Kidney (tissue), 14 donors: ENCODE results near the gene TEX53. TPM values are rescaled to one million over a fixed set of nuclear protein-coding genes. Genes with fewer than 3 reads are reported as not detected.

Experiments used
- DNase-seq, 5 donors: peaks; one replicate each; pipeline ENCODE4 v3.0.0-alpha.2; 2013 to 2020
- FAIRE-seq: peaks from 2 replicates; lab custom pipeline; 2012; peaks lifted over from hg19 to GRCh38; lab: Jason Lieb, UNC
- H3K27ac ChIP-seq, 2 donors: one replicate each; pipeline ENCODE4 v1.7.0; 2013; ENCODE audit warnings: low read depth in 2 of 2, low read length in 2 of 2, inconsistent platforms in 1 of 2
- H3K27me3 ChIP-seq: one replicate; pipeline ENCODE4 v1.7.1; 2013; ENCODE audit warnings: low read length, inconsistent platforms; ENCODE audit not compliant: control insufficient read depth, insufficient read depth
- H3K36me3 ChIP-seq, 3 donors: one replicate each; pipeline versions ENCODE4 v1.7.0 to v1.7.1; 2013; ENCODE audit warnings: low read length in 3 of 3, control low read depth in 1 of 3, inconsistent platforms in 1 of 3; ENCODE audit not compliant: insufficient read depth in 3 of 3, control insufficient read depth in 2 of 3
- H3K4me1 ChIP-seq, 3 donors: one replicate each; pipeline versions ENCODE4 v1.7.0 to v1.7.1; 2013; ENCODE audit warnings: low read length in 3 of 3, inconsistent platforms in 1 of 3, low read depth in 1 of 3; ENCODE audit not compliant: control insufficient read depth in 2 of 3, insufficient read depth in 2 of 3
- H3K4me3 ChIP-seq, 3 donors: one replicate each; pipeline versions ENCODE4 v1.7.0 to v1.8.1; 2013; ENCODE audit warnings: low read length in 3 of 3, control low read depth in 1 of 3, inconsistent platforms in 1 of 3
- H3K9ac ChIP-seq, 3 donors: one replicate each; pipeline versions ENCODE4 v1.7.0 to v1.7.1; 2013; ENCODE audit warnings: low read length in 3 of 3, control low read depth in 1 of 3, inconsistent platforms in 1 of 3
- H3K9me3 ChIP-seq, 3 donors: one replicate each; pipeline versions ENCODE4 v1.7.0 to v1.7.1; 2013; ENCODE audit warnings: low read length in 3 of 3, control low read depth in 1 of 3, inconsistent platforms in 1 of 3; ENCODE audit not compliant: control insufficient read depth in 2 of 3, insufficient read depth in 1 of 3
- CTCF ChIP-seq: IDR thresholded peaks from 3 replicates; pipeline ENCODE4 v1.5.1; 2012; ENCODE audit warnings: mild to moderate bottlenecking, moderate library complexity, borderline replicate concordance; ENCODE audit not compliant: insufficient read depth; ENCODE audit errors: extremely low read depth
- intact Hi-C: fragments of 100-400 bp; cut with DNase I; formaldehyde crosslinking; loops from one replicate; pipeline ENCODE4 v1.11.1; 2022
- polyA plus RNA-seq: library from polyadenylated mRNA; stranded (reverse); fragments of 350-450 nt; fragmentation: Illumina TruSeq; extraction: RNeasy Lipid Tissue Mini Kit (QIAGEN cat#74804); gene quantifications from one replicate; pipeline ENCODE4 v1.2.3, GENCODE V29; 2014; ENCODE audit warnings: low read depth, low replicate concordance; ENCODE audit not compliant: insufficient read depth
- total RNA-seq: library from RNA; stranded (reverse); fragmentation: NEBNext Ultra II Directional; extraction: Animal tissue kit (Norgen Biotek cat#: 25700); gene quantifications from one replicate; pipeline ENCODE4 v1.2.1, GENCODE V29; 2021
- donor health status: control.
- donor health status: control.
- donor health status: control.
- donor health status: control.
- donor health status: control.
- donor health status: DM: yes; HTN: yes; CAD: no.
- donor health status: Normal renal cell carcinoma (clear cell type).

Gene TEX53
- total and polyA plus RNA-seq, 2 donors from 2014 or later, result not detected

GRCh38 chr9:114624677-114625076 is 32.9 kb downstream of the TEX53 start:
- intact Hi-C loops, result no loop called here
- H3K36me3 ChIP-seq, result peaks cover 0 to 12% (median 7%) of the 10 kb centered on the region in 3 donors
- no peak overlapping the region for H3K27ac ChIP-seq
- no peaks in the 10 kb centered on the region for H3K4me1 ChIP-seq
- H3K9ac ChIP-seq, result no peak overlapping the region
- no peaks in the 10 kb centered on the region for H3K9me3 ChIP-seq
- no peak overlapping the region for H3K4me3 ChIP-seq
- FAIRE-seq, result no peak
- H3K27me3 ChIP-seq, result no peaks in the 10 kb centered on the region
- DNase-seq, result no peak
- no peak for TF ChIP-seq CTCF

GRCh38 chr9:114621975-114622609 is 35.5 kb downstream of the TEX53 start:
- no peak overlapping the region for H3K4me3 ChIP-seq
- TF ChIP-seq CTCF, result no peak
- no peaks in the 10 kb centered on the region for H3K9me3 ChIP-seq
- no peaks in the 10 kb centered on the region for H3K36me3 ChIP-seq
- FAIRE-seq (no peak), DNase-seq (no peak)
- H3K27ac ChIP-seq, result no peak overlapping the region
- H3K4me1 ChIP-seq, result peaks cover 0 to 4% (median 0%) of the 10 kb centered on the region in 3 donors
- H3K9ac ChIP-seq, result no peak overlapping the region
- H3K27me3 ChIP-seq, result no peaks in the 10 kb centered on the region
- intact Hi-C loops, result no loop called here

GRCh38 chr9:114621561-114621960 is 36.0 kb downstream of the TEX53 start:
- Histone ChIP-seq H3K27ac (no peak overlapping the region), H3K9me3 (no peaks in the 10 kb centered on the region), H3K9ac (no peak overlapping the region), H3K36me3 (no peaks in the 10 kb centered on the region), H3K27me3 (no peaks in the 10 kb centered on the region), H3K4me1 (peaks cover 0 to 5% (median 0%) of the 10 kb centered on the region in 3 donors), H3K4me3 (no peak overlapping the region)
- DNase-seq, result no peak
- intact Hi-C loops, result no loop called here
- FAIRE-seq, result no peak
- no peak for TF ChIP-seq CTCF
